Measurements from ENCODE around the gene CFHR3. TPM values are rescaled to one million over a fixed set of nuclear protein-coding genes. Genes with fewer than 3 reads are reported as not detected.
"Not testable (repeated sequence)": the region's sequence is repeated elsewhere in the genome, so short reads cannot be mapped to it uniquely, and the experiment has no call there.

Gene CFHR3
- polyA plus RNA-seq (ENCODE audit: insufficient read length in 10 of 10): 1 to 10 TPM in 9 of 10 donors, under 1 TPM in 1; 0.83 to 2.8 (median 1.5) TPM
- long read RNA-seq, donor 1: 0 reads
- long read RNA-seq, donor 2: 0 reads
- long read RNA-seq, donor 3: 0 reads
- long read RNA-seq, donor 4: 0 reads
- long read RNA-seq, donor 5: 0 reads
- long read RNA-seq, donor 6: 0 reads
- long read RNA-seq, donor 7: 0 reads
- long read RNA-seq, donor 8: 0 reads
- long read RNA-seq, donor 9: 0 reads

GRCh38 chr1:196774603-196775002 lies at the start of gene CFHR3:
CFHR3 (plus strand) TSS chr1:196774840; CDS start chr1:196774887, 47 bp downstream.
- no peak for DNase-seq

DNA sequence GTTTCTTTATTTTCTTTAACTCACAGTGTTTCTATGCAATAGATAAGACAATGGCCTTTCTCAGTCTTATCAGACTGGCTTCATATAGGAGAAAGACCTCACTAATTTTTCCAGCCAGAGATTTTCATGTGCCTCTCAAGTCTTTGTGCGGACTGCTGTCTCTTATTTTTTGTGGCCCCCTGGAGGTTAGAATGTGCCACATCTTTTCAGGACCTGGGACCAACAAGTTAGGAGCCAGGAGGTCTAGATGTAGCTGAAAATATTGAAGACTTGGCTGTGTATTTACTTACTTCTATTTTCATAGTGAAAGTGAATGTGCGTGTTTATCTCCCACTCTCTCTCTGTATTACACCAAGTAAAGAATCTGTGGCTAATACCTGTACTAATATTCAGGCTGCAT lies 42.1 kb upstream of the CFHR3 start:
- no peak for DNase-seq

GRCh38 chr1:196733091-196733970 lies 41.3 kb upstream of the CFHR3 start:
- peak in 1 of 3 donors; percentile 6 for DNase-seq

DNA sequence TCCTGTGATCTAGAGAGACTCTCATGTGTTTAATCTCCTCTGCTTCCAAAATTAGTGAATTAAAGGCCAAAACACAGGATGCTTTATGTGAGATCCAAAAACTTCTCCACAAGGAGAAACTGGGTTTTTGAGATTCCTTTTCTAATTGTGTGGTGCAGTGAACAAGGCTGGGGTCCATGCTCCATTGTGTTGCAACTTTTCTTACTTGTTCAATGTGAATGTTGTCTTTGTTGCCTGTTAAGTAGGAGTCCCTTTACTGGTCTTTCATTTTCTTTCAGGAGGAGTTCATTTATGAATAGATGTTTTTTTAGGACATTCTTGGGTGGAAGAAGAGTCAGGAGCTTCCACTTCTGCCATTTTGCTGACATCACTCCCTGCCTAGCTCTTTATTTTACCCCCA lies 40.6 kb upstream of the CFHR3 start:
- no peak for DNase-seq

DNA sequence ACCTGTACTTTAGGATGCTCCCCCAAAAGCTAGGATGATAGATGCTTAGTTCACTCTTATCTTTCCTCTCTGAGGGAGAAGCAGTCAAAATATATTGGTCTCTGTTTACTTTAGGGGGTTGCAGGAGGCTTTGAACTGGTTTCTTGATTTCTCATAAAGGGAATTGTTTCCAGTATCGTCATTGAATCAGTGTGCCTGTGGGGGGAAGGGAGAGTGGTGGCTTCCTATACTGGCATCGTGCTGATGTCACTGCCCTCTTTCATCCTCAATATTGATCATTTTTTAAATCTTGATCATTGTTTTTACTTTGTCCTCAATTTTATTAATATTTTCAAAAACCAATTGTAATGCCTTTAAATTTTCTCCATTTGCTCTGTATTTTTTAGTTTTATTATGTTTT lies 40.2 kb upstream of the CFHR3 start:
- no peak for DNase-seq

- no peak for DNase-seq
Measured at GRCh38 chr1:196738730-196739129, 35.9 kb upstream of the CFHR3 start.

DNA sequence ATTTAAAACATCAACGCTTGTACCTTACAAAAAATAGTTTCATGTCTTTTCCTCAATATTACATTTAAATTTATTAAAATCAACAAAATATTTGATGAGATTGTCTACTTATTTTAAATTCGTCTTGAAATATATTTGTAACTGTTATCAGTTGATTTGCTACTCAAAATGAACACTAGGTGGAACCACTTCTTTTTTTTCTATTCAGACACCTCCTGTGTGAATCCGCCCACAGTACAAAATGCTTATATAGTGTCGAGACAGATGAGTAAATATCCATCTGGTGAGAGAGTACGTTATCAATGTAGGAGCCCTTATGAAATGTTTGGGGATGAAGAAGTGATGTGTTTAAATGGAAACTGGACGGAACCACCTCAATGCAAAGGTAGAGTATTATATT lies 31.4 kb upstream of the CFHR3 start:
- not testable (repeated sequence) for DNase-seq

GRCh38 chr1:196765019-196765740 lies 9.5 kb upstream of the CFHR3 start:
- DNase-seq: peak in 1 of 3 donors; percentile 3

DNA sequence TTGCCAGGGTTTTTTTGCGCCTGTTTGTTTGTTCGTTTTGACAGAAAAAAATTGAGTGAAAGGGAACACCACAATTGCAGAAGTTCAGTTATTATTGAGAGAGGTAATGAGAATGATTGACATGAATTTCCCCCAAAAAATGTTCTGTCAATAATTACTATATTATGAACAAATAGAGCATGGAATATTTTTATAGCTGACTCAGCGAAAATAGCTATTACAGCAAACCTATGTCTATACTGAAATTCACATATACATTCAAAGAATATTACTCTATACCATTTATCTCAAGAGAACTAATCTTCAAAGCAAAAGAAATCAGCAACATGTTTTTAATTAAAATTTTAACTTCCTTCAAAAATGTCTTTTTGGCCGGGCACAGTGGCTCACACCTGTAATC lies 4.8 kb upstream of the CFHR3 start:
- not testable (repeated sequence) for DNase-seq

DNA sequence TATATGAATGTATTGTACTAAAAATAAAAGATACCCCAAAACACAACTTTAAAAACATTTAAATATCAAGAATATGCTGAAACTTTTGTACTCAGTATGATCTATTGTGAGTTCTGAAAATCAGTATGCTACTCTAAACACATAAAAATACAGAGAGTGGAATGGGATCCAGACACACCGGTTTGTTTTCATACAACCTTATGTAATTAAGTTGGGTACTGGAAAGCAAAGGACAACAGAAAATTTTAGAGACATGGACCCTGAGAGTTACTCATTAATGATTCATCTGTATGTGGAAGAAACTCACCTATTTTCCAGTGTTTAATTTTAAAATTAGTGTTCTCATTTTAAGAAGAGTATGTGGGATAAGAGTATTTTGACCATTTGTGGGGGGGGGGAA lies 927 bp upstream of the CFHR3 start:
- DNase-seq: no peak

GRCh38 chr1:196774175-196774574 lies 465 bp upstream of the CFHR3 start:
- peak; percentile 4 to 48 (median 8) for DNase-seq

- DNase-seq: no peak
Measured at GRCh38 chr1:196777603-196778002, 3.0 kb downstream of the CFHR3 start.

DNA sequence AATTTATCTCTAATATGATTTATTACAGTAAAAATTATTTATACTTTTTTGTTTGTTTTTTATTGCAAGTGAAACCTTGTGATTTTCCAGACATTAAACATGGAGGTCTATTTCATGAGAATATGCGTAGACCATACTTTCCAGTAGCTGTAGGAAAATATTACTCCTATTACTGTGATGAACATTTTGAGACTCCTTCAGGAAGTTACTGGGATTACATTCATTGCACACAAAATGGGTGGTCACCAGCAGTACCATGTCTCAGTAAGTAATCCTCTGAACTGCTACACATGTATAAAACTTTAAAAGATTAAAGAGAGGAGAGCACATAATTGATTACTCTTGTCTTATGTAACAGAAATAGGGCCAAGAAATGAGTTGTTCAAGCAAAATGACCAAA lies 4.5 kb downstream of the CFHR3 start:
- DNase-seq: no peak

DNA sequence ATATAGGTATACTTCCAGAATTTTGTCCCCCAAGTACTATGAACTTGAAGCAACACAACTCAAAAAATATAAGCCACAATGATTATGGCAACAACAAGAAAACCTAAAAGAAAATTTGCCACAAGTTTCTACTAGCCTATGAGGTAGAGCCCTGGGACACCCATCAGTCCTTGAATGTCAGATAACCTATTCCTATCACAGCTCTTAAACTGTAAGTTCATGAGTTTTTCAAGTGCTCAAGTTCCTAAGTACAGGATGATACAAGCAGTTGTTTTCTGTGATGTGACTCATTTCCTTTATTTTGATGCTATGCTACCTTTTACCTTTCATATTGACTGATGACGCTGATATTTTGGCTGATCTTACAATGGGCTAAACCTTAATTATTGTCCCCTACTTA lies 16.6 kb downstream of the CFHR3 start:
- not testable (repeated sequence) for DNase-seq

DNA sequence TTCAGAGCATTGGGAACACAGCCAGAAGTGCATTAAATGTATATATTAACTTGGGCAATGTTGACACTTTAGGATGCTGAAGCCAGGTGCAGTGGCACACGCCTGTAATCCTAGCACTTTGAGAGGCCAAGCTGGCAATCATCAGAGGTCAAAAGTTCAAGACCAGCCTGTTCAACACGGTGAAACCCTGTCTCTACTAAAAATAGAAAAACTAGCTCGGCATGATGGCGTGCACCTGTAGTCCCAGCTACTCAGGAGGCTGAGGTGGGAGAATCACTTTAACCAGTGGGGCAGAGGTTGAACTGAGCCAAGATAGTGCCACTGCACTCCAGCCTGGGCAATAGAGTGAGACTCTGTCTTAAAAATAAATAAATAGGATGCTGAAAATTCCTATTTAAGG lies 19.5 kb downstream of the CFHR3 start:
- peak in 2 of 3 donors; percentile 3 to 8 for DNase-seq

GRCh38 chr1:196797891-196798290 lies 23.3 kb downstream of the CFHR3 start:
- DNase-seq: no peak

DNA sequence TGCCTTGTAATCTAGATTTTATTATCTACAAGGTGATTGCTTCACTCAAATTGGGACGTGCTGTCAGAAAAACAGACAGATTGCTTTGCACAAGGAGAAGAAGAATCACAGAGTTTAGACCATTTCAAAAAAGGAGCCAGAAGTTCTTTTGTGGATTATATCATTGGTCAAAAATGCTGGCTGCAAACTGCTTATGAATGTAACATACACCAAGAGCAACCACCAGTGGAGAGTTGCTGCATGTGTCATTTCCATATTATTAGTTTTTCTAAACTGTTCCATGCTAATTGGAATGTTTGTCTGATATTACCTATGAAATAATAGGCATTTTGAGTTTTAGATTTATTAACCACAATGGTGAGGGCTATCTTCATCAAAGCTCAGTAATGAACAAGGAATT lies 27.3 kb downstream of the CFHR3 start:
- DNase-seq: not testable (repeated sequence)

DNA sequence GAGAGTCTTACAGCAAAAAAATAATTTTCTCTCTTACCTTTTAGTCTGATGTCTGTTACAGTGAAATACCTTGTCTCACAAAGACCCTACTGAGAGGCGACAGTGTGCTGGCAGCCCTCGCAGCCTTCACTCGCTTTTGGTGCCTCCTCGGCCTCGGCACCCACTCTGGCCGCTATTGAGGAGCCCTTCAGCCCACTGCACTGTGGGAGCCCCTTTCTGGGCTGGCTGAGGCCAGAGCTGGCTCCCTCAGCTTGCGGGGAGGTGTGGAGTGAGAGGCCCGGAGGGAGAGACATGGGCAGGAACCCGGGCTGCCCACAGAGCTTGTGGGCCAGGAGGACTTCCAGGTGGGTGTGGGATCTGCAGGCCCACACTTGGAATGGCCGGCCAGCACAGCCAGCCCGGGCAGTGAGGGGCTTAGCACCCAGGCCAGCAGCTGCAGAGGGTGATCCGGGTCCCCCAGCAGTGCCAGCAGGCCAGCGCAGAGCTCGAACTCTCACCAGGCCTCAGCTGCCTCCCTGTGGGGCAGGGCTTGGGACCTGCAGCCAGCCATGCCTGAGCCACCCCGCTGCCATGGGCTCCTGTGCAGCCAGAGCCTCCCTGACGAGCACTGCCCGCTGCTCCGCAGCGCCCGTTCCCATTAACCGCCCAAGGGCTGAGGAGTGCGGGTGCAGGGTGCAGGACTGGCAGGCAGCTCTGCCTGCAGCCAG lies 34.0 kb downstream of the CFHR3 start:
- no peak for DNase-seq

GRCh38 chr1:196817442-196817841 lies 42.8 kb downstream of the CFHR3 start:
- DNase-seq: not testable (repeated sequence)

- DNase-seq: not testable (repeated sequence)
Measured at GRCh38 chr1:196819531-196819930, 44.9 kb downstream of the CFHR3 start, which contains the start of gene CFHR1. CFHR1 (plus strand) TSS chr1:196819731; CDS start chr1:196819845, 114 bp downstream.

- DNase-seq: peak in 2 of 3 donors; percentile 19 to 48
Measured at GRCh38 chr1:196827860-196828259, 53.2 kb downstream of the CFHR3 start.
